GM18907 (cell line): ENCODE data around the gene DHRS4L2.
"Not testable (repeated sequence)": the region's sequence is repeated elsewhere in the genome, so short reads cannot be mapped to it uniquely, and the experiment has no call there.

Experiments used
- ATAC-seq: cut with Tn5 transposase; IDR thresholded peaks from one replicate; pipeline ENCODE4 v1.9.1; 2021; ENCODE audit warnings: mild to moderate bottlenecking, moderate library complexity; ENCODE audit not compliant: unreplicated experiment

Gene DHRS4L2

DNA sequence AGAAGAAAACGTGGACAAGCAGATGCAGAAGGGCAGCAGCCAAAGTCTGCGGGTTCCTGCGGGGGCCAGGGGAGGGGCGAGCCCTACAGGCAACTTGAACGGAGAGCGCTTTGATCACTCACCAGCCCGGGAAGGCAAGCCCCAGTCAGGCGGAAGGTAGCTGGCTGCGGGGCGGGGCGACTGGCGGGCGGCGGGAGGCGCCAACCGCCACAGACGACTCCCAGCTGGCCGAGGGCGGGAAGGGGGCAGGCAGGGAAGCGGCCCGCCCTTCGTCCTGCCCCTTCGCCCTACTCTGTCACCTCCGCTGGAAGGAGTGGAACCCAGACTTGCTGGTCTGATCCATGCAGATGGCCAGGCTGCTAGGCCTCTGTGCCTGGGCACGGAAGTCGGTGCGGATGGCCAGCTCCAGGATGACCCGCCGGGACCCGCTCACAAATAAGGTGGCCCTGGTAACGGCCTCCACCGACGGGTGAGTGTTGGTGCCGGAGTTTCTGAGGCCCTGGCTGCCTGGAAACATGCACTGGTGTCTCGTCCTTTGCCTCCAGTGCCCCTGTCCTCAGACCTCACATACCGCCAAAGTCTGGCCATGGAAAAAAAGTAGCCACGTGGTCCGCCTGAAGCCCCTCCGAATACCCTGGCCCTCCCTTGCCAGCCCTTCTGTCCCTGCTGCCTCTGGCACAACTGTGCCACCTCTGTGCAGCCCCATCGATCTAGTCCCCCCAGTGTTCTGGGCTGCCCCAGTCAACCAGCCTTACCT, at the start of gene DHRS4L2:
TSS of gene DHRS4L2 (plus strand) at position 323 of the 757 bp plus-strand sequence. CDS start at position 342, 19 bp downstream.
- peak; percentile 92 for ATAC-seq

DNA sequence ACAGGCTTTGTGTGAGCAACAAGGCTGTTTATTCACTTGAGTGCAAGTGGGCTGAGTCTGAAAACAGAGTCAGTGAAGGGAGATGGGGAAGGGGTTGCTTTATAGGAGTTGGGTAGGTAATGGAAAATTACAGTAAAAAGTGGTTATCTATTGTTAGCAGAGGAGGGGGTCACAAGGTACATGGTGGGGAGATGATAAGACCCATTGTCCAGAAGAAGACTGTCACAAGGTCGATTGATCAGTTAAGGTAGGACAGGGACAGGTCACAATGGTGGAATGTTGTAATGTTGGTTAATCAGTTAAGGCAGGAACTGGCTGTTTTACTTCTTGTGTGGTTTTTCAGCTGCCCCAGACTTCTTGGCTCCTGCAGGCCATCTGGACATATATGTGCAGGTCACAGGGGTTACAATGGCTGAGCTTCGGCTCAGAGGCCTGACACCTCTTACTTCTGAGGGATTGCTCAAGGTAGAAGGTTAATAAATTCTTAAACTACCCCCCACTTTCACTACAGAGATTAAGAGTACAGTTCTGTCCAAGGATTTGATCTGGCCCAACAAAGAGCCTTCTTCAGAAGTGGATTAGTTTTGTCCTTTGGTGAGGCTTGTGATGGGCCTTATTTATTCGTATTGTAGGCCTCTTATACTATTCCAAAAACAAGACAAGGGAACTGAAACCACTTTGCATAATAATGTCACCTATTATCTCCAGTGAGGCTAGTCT, 49.0 kb upstream of the DHRS4L2 start:
- ATAC-seq = peak; percentile 71

DNA sequence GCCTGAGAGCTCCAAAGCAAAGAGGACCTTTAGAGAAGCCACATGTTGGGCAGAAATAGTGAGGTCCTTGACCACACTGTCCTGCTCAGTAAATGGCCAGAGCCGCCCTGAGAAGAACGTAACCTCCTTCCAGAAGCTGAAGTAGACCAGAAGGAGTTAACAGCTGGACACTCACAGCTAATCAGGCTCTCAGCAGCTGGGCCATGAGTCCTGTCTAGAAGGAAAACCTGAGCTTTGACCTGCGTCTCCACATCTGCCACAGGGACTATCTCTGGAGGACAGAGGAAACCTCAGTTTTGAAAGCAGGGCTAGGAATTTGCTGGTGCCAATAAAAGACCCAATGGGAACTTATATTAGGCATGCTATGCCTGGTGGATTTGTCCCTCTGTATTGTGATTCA, 47.5 kb upstream of the DHRS4L2 start:
- ATAC-seq = no peak

DNA sequence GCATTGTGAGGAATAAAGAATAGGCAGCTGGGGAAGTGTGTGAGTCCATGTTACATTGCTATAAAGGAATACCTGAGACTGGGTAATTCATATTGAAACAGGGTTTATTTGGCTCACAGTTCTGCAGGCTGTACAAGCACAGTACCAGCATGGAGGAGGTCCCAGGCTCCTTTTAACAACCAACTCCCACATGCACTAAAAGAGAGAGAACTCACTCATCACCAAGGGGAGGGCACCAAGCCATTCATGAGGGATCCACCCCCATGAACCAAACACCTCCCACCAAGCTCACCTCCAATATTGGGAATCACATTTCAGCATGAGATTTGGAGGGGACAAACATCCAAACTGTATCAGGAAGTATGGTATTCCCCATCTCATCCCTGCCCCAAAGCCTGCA, 47.1 kb upstream of the DHRS4L2 start:
- no peak for ATAC-seq

DNA sequence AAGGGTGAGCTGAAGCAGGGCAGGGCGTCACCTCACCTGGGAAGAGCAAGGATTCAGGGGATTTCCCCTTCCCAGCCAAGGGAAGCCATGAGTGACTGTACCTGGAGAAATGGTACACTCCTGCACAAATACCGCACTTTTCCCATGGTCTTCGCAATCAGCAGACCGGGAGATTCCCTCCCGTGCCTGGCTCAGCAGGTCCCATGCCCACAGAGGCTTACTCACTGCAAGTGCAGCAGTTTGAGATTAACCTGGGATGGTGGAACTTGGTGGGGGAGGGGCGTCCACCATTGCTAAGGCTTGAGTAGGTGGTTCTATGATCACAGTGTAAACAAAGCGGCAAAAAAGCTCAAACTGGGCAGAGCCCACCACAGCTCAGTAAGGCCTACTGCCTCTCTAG, 46.1 kb upstream of the DHRS4L2 start:
- ATAC-seq = no peak

DNA sequence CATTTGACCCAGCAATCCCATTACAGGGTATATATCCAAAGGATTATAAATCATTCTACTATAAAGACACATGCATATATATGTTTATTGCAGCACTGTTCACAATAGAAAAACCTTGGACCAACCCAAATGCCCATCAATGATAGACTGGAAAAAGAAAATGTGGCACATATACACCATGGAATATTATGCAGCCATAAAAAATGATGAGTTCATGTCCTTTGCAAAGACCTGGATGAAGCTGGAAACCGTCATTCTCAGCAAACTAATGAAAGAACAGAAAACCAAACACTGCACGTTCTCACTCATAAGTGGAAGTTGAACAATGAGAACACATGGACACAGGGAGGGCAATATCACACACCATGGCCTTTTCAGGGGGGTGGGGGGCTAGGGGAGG, 39.7 kb upstream of the DHRS4L2 start:
- ATAC-seq = not testable (repeated sequence)

DNA sequence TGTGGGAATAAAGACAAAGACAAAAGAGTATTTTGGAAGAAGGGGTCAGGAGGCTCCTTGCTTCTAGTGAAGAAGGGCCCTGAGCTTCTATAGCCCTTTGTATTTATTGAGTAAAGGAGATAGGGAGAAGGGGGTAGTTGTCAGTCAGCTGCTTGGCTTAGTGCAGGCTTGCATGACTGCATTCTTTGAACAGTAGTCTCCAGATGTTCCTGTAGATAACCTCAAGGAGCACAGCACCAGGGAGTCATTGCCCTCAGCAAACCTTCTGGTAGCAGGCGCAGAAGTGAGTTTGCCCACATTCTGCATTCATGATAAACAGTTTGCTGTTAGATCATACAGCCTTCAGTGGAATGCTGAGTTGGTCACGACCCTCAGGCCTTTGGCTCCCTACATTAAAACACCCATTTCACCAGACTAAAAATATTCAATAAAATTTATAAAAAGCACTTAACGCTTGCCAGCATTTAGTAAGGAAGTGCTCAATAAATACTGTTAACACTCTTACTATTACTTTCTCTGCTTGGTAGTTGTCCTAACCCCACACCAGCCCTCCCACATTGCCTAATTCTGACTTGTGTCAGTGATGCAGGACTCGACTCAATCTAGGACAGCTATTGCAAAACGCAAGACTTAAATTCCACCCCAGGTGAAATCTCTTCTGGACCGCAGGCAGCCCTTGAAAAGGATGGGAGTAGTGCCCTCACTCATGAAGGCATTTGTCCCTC, 38.2 kb upstream of the DHRS4L2 start:
- ATAC-seq = no peak

DNA sequence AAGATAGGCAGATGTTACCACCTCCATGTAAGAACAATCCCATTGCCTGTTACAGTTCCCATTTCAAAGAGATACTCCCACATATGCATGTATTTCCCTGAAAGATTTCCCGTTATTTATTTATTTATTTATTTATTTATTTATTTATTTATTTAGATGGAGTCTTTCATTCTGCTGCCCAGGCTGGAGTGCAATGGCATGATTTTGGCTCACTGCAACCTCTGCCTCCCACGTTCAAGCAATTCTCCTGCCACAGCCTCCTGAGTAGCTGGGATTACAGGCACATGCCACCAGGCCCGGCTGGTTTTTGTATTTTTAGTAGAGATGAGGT, 37.6 kb upstream of the DHRS4L2 start:
- ATAC-seq = not testable (repeated sequence)

DNA sequence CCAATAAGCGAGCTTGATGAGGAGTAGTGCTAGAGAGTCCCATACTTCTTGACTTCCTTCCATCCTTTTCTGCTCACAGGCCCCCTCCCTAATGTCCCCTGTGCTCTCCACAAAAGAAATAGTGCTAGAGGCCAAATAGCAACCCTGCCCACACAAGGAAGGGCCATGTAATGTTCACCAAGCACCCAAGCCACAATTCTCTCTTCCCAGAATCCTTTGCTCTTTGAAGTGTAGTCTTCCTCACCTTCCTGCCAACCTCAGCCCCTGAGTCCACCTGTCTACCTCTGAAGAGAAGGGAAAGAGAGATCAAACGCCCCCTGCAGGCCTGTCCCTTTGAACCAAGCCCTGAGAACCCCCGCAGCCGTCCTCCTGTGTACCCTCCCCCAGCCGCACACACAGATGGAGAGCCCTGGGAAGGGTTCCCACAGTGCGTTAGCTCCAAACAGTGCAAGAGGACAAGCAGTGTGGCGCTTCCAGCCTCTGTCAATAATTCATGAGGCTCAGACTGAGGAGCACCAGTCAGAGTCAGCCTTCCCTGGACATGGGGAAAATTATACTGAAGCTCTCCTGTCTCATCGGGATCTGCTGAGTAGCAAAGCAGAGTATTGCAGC, 37.0 kb upstream of the DHRS4L2 start:
- ATAC-seq = no peak

DNA sequence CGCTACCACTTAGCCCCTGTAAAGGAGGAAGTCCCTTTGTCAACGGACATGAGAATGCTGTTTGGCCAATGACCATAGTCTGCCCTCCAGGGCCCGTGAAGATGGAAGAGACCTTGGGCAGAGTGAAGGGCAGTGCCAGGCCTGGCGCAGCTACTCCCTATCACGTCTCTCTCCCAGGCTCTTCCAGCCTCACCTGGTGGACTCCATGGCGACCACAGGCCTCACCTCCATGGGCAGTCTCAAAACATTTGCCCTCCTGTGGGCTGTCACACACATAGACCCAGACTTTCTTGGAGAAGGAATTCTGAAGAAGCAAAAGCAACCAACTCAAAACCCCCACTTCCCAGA, 35.6 kb upstream of the DHRS4L2 start:
- ATAC-seq = peak; percentile 5

DNA sequence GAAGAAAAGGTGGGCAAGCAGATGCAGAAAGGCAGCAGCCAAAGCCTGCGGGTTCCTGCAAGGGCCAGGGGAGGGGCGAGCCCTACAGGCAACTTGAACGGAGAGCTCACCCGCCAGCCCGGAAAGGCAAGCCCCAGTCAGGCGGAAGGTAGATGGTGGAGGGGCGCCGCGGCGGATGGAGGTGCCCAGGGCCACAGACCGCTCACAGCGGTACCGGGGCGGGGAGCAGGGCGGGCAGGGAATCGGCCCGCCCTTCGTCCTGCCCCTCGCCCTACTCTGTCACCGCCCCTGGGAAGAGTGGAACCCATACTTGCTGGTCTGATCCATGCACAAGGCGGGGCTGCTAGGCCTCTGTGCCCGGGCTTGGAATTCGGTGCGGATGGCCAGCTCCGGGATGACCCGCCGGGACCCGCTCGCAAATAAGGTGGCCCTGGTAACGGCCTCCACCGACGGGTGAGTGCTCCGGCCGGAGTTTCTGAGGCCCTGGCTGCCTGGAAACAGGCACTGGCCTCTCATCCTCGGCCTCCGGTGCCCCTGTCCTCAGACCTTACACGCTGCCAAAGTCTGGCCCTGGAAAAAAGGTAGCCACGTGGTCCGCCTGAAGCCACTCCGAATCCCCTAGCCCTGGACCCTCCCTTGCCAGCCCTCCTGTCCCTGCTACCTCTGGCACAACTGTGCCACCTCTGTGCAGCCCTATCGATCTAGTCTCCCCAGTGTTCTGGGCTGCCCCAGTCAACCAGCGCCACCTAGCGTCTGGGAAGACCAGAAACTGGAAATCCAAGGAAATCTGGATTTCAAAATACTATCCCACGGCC, 35.1 kb upstream of the DHRS4L2 start, which contains the start of gene DHRS4:
TSS of gene DHRS4 (plus strand) at position 307 of the 815 bp plus-strand sequence. CDS start at position 326, 19 bp downstream.
- ATAC-seq = peak; percentile 94

DNA sequence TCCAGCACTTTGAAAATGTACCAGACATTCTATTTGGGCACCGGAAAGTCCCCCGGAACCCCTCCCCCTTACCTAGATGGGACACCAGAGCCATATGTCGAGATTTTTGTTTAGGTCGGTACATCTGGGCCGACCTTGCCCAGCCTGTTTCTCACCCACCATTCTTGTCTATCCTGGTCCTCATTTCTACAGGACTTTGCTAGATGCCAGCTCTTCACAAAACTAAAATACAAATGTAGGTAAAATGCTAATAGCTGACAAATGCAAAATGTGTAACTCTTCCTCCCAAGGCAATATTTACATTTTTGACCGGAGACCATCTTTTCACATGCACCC, 34.5 kb upstream of the DHRS4L2 start:
- peak; percentile 14 for ATAC-seq

DNA sequence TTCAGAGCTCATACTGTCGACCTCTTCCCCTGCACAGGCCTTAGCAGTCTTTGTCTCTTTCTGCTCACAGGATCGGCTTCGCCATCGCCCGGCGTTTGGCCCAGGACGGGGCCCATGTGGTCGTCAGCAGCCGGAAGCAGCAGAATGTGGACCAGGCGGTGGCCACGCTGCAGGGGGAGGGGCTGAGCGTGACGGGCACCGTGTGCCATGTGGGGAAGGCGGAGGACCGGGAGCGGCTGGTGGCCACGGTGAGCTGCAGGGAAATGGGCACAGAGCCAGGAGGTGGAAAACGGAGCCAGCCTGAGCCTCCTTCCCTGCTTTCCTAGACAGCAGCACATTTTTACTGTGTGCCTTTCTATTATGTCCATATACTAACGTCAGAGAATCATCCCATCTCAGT, 33.8 kb upstream of the DHRS4L2 start:
- not testable (repeated sequence) for ATAC-seq

DNA sequence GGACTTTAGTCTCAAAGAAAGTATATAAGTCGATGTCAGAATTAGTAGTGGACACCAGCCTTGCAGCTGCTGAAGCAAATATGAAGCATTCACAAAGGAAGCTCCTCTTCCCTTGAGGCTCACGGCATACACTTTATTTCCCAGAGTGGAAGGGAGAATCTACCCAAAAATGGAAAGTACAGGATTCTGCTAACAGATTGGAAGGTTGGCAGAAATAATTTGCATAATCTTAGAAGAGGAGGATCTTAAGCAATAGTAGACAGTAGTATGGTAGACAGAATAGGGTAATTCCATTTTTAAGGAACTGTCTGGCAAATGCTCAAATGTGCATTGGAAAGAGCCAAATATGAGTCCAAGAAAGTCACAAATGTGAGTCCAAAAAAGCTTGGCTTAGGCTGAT, 32.9 kb upstream of the DHRS4L2 start:
- not testable (repeated sequence) for ATAC-seq

DNA sequence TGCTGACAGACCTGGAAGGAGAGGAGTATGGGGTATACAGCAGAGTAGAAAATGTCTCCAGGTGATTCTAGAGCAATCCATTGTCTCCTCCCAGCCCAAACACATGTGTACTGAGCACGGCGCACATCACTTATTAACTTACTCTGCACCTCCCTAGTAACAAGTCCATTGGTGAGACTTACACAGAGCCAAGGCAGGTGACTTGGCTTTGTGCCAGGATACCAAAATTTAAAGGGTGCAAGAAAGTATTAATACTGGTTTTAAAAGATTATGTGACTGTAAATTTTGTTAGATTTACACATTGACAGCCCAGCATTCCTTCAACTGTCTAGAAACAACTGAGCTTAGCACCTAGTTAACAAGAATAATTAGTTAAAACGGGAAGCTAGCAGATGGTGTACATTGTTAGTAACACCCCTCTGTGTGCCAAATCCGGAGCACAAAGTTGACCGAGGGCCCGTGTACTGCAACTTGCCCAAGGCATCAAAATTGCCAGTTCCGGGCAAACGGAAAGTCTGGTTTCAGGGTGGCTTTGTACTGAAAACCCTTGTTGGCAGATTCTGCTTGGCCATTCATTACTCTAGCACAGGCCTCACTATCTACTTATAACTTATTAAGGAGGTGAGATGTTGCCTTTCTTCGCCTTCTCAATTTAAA, 30.7 kb upstream of the DHRS4L2 start:
- not testable (repeated sequence) for ATAC-seq

DNA sequence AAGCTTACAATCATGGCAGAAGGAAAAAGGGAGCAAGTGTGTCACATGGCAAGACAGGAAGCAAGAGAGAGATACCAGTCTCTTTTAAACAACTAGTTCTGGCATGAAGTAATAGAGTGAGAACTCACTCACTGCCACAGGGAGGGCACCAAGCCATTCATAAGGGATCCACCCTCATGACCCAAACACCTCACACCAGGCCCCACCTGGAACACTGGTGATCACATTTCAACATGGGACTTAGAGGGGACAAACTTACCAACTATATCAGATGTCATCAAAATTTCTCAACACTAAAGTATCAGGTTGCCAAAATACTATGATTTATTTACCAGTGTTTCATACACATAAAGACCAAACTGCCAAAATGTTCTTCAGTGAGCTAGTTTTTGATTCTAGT, 27.8 kb upstream of the DHRS4L2 start:
- not testable (repeated sequence) for ATAC-seq

DNA sequence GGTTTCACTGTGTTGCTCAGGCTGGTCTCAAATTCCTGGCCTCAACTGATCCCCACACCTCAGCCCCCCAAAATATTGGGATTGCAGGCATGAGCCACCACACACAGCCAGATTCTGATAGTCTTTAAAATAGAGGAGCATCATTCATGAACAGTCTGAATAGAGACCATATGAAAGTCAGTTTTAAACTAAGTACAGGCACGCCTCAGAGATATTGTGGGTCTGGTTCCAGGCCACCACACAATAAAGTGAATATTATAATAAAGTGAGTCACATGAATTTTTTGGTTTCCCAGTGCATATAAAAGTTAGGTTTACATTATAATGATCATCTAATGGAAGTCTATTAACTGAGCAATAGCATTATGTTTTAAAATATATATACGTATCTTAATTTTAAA, 27.0 kb upstream of the DHRS4L2 start:
- not testable (repeated sequence) for ATAC-seq

DNA sequence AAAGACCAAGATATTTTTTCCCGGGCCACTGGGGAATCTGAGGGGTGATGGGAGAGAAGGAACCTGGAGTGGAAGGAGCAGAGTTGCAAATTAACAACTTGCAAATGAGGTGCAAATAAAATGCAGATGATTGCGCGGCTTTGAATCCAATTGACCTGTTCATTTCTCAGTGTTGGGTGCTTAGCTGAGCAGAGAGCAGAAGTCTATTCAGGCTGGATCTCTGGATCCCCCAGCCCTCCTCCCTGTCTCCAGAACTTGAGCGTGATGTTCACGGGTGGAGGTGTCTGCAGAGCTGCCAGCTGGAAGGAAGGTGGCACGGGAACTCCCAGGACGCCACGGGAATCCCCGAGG, 19.6 kb upstream of the DHRS4L2 start:
- ATAC-seq = not testable (repeated sequence)

DNA sequence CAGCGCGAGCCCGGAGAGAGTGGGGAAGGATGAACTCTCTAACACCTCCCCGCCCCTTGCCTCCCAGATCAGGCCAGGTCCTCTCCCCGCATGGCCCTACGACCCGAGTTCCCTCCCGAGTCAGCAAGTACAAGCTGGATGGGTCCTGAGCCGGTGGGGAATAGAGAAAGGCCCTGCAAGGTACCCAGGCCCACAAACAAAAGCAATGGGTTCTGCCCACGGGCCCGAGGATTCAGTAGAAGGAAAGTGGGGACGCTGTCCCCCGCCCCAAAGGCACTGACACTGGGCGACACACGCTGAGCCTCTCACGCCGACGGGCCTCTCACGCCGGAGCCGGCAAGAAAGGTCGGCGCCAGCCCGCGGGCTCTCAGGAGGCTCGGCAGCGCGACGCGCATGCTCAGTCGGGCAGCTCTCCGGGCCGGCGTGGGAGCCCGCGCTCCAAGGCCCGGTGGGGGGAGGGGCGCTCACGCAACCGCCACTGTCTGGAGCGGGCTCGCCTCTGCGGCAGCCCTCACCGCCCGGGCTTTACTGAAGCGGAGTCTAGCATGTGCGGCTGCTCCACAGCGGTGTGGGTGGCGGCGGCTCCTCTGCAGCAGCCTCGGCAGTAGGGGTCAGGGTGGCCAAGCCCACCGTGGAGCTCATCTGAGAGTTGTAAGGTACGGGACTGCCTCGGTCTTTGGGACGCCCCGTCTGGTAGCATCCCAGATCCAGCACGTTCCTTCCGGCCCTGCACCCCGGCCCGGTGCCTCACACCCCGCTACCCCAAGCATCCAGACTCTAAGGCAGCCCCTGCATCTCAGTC, 19.0 kb upstream of the DHRS4L2 start:
- peak; percentile 71 for ATAC-seq
